HepG2 (cell line): ENCODE data around the gene TNFRSF6B. TPM values are rescaled to one million over a fixed set of nuclear protein-coding genes. Genes with fewer than 3 reads are reported as not detected.

Experiments
- FLYWCH1 ChIP-seq: sonication (generic); formaldehyde crosslinking; IDR thresholded peaks from 2 replicates; pipeline ENCODE4 v1.8.1; 2023; ENCODE audit warnings: mild to moderate bottlenecking, missing genetic modification reagents
- PITX1 ChIP-seq: sonication (generic); formaldehyde crosslinking; IDR thresholded peaks from 2 replicates; pipeline ENCODE4 v1.5.1; 2020; ENCODE audit warnings: mild to moderate bottlenecking, missing genetic modification reagents
- TCF7L2 ChIP-seq: IDR thresholded peaks from 2 replicates; pipeline ENCODE4 v1.6.1; 2011; ENCODE audit warnings: mild to moderate bottlenecking, low read depth, low read length, moderate library complexity
- ZBTB38 ChIP-seq: sonication (generic); formaldehyde crosslinking; IDR thresholded peaks from 2 replicates; pipeline ENCODE4 v1.5.1; 2020; ENCODE audit warnings: mild to moderate bottlenecking, missing genetic modification reagents
- ZBTB7A ChIP-seq: sonication (generic); formaldehyde crosslinking; IDR thresholded peaks from 2 replicates; pipeline ENCODE4 v1.8.0; 2022; ENCODE audit warnings: mild to moderate bottlenecking, missing genetic modification reagents
- ZBTB8A ChIP-seq: sonication (generic); formaldehyde crosslinking; IDR thresholded peaks from 2 replicates; pipeline ENCODE4 v1.4.0; 2020; ENCODE audit warnings: mild to moderate bottlenecking, low read depth, missing genetic modification reagents, borderline replicate concordance
- ZFY ChIP-seq: sonication (generic); formaldehyde crosslinking; IDR thresholded peaks from 2 replicates; pipeline ENCODE4 v1.4.0; 2020; ENCODE audit warnings: missing genetic modification reagents
- ZNF225 ChIP-seq: sonication (generic); formaldehyde crosslinking; IDR thresholded peaks from 2 replicates; pipeline ENCODE4 v1.4.0; 2020; ENCODE audit warnings: mild to moderate bottlenecking, missing genetic modification reagents
- ZNF260 ChIP-seq: sonication (generic); formaldehyde crosslinking; IDR thresholded peaks from 2 replicates; pipeline ENCODE4 v1.4.0; 2020; ENCODE audit warnings: missing genetic modification reagents, low read depth, mild to moderate bottlenecking, borderline replicate concordance
- ZNF772 ChIP-seq: sonication (generic); formaldehyde crosslinking; IDR thresholded peaks from 2 replicates; pipeline ENCODE4 v1.5.0; 2020; ENCODE audit warnings: mild to moderate bottlenecking, missing genetic modification reagents
- polyA plus RNA-seq, 8 experiments: library from polyadenylated mRNA; depleted of rRNA in 3 of 8; stranded (reverse) in 7 of 8; unstranded in 1 of 8; fragments of >200 nt; fragmentation: Illumina TruSeq in 4 of 8; extraction: Trizol in 4 of 8; gene quantifications; 2 replicates each; pipeline versions ENCODE4 v1.2.1 to v1.2.3, GENCODE V29; 2011 to 2016; ENCODE audit warnings: low read depth in 4 of 8, missing spikeins in 1 of 8, mixed read lengths in 1 of 8; ENCODE audit not compliant: insufficient read depth in 1 of 8
- total RNA-seq, 5 experiments: library from RNA; depleted of rRNA; stranded (reverse); fragments of >200 nt; fragmentation: Illumina TruSeq; extraction: Trizol; gene quantifications; 2 replicates each; pipeline ENCODE4 v1.2.3, GENCODE V29; 2016; ENCODE audit warnings: low read depth in 1 of 5
- TF ChIP-seq, protein P1 (sequence below): sonication (generic); formaldehyde crosslinking; IDR thresholded peaks from 2 replicates; pipeline ENCODE4 v1.4.0; 2020; ENCODE audit warnings: missing genetic modification reagents
- TF ChIP-seq, protein P2 (sequence below): sonication (generic); formaldehyde crosslinking; IDR thresholded peaks from 2 replicates; pipeline ENCODE4 v1.4.0; 2020; ENCODE audit warnings: missing genetic modification reagents
- TF ChIP-seq, protein P3 (sequence below): sonication (generic); formaldehyde crosslinking; IDR thresholded peaks from 2 replicates; pipeline ENCODE4 v1.4.0; 2020; ENCODE audit warnings: missing genetic modification reagents
- TF ChIP-seq, protein P4 (sequence below): sonication (generic); formaldehyde crosslinking; IDR thresholded peaks from 2 replicates; pipeline ENCODE4 v1.9.0; 2021; ENCODE audit warnings: mild to moderate bottlenecking, missing genetic modification reagents

TNFRSF6B gene
- total and polyA plus RNA-seq, 2 of the 13 experiments (the other 11 are each of a cell fraction or from before 2014, with no cell fraction given): 0.24 TPM; not detected in 1

DNA sequence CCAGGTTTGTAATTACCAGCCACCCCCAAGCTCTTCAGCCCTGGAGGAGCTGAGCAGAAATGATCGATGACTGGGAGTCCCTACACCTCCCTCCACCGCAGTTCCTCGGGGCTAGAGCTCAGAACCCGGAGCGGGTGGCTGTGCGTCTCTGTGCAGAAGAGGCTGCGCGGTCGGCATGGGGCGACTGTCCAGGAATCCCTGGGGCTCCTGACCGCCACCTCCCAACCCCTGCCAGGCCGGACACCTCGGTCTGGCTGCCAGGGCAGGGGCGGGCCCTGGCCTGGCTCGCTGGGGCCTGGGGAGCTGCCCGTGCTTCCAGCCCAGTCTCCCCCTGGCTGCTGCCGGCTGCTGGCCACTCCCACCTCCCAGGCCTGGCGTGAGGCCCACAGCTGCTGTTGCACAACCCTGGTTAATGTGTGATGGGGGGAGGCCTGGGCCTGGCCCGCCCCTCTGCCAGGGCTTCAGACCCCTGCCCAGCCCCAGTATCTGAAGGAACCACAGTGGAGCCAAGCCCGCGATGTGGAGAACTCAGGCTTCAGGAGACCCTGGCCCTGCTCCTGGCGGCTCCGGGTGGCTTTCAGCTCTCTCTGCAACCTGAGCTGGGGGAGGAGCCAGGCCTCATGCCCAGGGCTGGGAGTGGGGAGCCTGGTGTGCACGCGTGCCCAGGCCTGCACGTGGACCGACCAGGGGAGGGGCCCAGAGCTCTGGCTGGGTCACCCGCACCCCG lies 44.3 kb downstream of the TNFRSF6B start (continued):
- TF ChIP-seq, protein P1, sequence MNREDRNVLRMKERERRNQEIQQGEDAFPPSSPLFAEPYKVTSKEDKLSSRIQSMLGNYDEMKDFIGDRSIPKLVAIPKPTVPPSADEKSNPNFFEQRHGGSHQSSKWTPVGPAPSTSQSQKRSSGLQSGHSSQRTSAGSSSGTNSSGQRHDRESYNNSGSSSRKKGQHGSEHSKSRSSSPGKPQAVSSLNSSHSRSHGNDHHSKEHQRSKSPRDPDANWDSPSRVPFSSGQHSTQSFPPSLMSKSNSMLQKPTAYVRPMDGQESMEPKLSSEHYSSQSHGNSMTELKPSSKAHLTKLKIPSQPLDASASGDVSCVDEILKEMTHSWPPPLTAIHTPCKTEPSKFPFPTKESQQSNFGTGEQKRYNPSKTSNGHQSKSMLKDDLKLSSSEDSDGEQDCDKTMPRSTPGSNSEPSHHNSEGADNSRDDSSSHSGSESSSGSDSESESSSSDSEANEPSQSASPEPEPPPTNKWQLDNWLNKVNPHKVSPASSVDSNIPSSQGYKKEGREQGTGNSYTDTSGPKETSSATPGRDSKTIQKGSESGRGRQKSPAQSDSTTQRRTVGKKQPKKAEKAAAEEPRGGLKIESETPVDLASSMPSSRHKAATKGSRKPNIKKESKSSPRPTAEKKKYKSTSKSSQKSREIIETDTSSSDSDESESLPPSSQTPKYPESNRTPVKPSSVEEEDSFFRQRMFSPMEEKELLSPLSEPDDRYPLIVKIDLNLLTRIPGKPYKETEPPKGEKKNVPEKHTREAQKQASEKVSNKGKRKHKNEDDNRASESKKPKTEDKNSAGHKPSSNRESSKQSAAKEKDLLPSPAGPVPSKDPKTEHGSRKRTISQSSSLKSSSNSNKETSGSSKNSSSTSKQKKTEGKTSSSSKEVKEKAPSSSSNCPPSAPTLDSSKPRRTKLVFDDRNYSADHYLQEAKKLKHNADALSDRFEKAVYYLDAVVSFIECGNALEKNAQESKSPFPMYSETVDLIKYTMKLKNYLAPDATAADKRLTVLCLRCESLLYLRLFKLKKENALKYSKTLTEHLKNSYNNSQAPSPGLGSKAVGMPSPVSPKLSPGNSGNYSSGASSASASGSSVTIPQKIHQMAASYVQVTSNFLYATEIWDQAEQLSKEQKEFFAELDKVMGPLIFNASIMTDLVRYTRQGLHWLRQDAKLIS (CRISPR knock-in tag): peak; percentile 81; the same call in 1 of the 2 replicates
- TF ChIP-seq, protein P2, sequence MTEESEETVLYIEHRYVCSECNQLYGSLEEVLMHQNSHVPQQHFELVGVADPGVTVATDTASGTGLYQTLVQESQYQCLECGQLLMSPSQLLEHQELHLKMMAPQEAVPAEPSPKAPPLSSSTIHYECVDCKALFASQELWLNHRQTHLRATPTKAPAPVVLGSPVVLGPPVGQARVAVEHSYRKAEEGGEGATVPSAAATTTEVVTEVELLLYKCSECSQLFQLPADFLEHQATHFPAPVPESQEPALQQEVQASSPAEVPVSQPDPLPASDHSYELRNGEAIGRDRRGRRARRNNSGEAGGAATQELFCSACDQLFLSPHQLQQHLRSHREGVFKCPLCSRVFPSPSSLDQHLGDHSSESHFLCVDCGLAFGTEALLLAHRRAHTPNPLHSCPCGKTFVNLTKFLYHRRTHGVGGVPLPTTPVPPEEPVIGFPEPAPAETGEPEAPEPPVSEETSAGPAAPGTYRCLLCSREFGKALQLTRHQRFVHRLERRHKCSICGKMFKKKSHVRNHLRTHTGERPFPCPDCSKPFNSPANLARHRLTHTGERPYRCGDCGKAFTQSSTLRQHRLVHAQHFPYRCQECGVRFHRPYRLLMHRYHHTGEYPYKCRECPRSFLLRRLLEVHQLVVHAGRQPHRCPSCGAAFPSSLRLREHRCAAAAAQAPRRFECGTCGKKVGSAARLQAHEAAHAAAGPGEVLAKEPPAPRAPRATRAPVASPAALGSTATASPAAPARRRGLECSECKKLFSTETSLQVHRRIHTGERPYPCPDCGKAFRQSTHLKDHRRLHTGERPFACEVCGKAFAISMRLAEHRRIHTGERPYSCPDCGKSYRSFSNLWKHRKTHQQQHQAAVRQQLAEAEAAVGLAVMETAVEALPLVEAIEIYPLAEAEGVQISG (CRISPR knock-in tag): peak; percentile 94
- TF ChIP-seq, protein P3, sequence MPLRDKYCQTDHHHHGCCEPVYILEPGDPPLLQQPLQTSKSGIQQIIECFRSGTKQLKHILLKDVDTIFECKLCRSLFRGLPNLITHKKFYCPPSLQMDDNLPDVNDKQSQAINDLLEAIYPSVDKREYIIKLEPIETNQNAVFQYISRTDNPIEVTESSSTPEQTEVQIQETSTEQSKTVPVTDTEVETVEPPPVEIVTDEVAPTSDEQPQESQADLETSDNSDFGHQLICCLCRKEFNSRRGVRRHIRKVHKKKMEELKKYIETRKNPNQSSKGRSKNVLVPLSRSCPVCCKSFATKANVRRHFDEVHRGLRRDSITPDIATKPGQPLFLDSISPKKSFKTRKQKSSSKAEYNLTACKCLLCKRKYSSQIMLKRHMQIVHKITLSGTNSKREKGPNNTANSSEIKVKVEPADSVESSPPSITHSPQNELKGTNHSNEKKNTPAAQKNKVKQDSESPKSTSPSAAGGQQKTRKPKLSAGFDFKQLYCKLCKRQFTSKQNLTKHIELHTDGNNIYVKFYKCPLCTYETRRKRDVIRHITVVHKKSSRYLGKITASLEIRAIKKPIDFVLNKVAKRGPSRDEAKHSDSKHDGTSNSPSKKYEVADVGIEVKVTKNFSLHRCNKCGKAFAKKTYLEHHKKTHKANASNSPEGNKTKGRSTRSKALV (CRISPR knock-in tag): peak; percentile 96
- TF ChIP-seq PITX1 (CRISPR knock-in tag): peak; percentile 93
- peak; percentile 82; the same call in 1 of the 2 replicates for TF ChIP-seq ZBTB8A
- TF ChIP-seq ZBTB38: peak; percentile 92
- peak; percentile 99 for TF ChIP-seq ZFY
- peak; percentile 100 for TF ChIP-seq ZBTB7A (CRISPR knock-in tag)
- no peak for TF ChIP-seq FLYWCH1 (CRISPR knock-in tag)
- TF ChIP-seq ZNF772: peak; percentile 99
- peak; percentile 73 for TF ChIP-seq ZNF225 (CRISPR knock-in tag)
- no peak for TF ChIP-seq TCF7L2
- TF ChIP-seq, protein P4, sequence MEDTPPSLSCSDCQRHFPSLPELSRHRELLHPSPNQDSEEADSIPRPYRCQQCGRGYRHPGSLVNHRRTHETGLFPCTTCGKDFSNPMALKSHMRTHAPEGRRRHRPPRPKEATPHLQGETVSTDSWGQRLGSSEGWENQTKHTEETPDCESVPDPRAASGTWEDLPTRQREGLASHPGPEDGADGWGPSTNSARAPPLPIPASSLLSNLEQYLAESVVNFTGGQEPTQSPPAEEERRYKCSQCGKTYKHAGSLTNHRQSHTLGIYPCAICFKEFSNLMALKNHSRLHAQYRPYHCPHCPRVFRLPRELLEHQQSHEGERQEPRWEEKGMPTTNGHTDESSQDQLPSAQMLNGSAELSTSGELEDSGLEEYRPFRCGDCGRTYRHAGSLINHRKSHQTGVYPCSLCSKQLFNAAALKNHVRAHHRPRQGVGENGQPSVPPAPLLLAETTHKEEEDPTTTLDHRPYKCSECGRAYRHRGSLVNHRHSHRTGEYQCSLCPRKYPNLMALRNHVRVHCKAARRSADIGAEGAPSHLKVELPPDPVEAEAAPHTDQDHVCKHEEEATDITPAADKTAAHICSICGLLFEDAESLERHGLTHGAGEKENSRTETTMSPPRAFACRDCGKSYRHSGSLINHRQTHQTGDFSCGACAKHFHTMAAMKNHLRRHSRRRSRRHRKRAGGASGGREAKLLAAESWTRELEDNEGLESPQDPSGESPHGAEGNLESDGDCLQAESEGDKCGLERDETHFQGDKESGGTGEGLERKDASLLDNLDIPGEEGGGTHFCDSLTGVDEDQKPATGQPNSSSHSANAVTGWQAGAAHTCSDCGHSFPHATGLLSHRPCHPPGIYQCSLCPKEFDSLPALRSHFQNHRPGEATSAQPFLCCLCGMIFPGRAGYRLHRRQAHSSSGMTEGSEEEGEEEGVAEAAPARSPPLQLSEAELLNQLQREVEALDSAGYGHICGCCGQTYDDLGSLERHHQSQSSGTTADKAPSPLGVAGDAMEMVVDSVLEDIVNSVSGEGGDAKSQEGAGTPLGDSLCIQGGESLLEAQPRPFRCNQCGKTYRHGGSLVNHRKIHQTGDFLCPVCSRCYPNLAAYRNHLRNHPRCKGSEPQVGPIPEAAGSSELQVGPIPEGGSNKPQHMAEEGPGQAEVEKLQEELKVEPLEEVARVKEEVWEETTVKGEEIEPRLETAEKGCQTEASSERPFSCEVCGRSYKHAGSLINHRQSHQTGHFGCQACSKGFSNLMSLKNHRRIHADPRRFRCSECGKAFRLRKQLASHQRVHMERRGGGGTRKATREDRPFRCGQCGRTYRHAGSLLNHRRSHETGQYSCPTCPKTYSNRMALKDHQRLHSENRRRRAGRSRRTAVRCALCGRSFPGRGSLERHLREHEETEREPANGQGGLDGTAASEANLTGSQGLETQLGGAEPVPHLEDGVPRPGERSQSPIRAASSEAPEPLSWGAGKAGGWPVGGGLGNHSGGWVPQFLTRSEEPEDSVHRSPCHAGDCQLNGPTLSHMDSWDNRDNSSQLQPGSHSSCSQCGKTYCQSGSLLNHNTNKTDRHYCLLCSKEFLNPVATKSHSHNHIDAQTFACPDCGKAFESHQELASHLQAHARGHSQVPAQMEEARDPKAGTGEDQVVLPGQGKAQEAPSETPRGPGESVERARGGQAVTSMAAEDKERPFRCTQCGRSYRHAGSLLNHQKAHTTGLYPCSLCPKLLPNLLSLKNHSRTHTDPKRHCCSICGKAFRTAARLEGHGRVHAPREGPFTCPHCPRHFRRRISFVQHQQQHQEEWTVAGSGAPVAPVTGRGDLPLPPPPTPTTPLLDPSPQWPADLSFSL (CRISPR knock-in tag): no peak
- no peak for TF ChIP-seq ZNF260
